ENCODE data around the gene KLF9.

KLF9 gene

GRCh38 chr9:70452365-70452764 lies 37.9 kb upstream of the KLF9 start:
- DNase-seq (ENCODE audit: low read depth), result no peak
- H3K4me3 ChIP-seq (ENCODE audit: low read depth, low read length), result no peak overlapping the region
- TF ChIP-seq POLR2A (IDR thresholded peaks at IDR 0.05; ENCODE audit: extremely low read depth, insufficient read length) (no peak), MAX (IDR thresholded peaks at IDR 0.05; ENCODE audit: low read depth, low read length) (no peak), MYC (IDR thresholded peaks at IDR 0.05; ENCODE audit: low read depth, low read length) (no peak), CTCF (IDR thresholded peaks at IDR 0.05; ENCODE audit: low read depth, low read length) (no peak)

- TF ChIP-seq CTCF (IDR thresholded peaks at IDR 0.05; ENCODE audit: low read depth, low read length) (no peak), MYC (IDR thresholded peaks at IDR 0.05; ENCODE audit: low read depth, low read length) (no peak), MAX (IDR thresholded peaks at IDR 0.05; ENCODE audit: low read depth, low read length) (no peak), POLR2A (IDR thresholded peaks at IDR 0.05; ENCODE audit: extremely low read depth, insufficient read length) (no peak)
- no peak overlapping the region for H3K4me3 ChIP-seq (ENCODE audit: low read depth, low read length)
- no peak for DNase-seq (ENCODE audit: low read depth)
These were observed 37.3 kb upstream of the KLF9 start for GRCh38 chr9:70451765-70452164.

DNA sequence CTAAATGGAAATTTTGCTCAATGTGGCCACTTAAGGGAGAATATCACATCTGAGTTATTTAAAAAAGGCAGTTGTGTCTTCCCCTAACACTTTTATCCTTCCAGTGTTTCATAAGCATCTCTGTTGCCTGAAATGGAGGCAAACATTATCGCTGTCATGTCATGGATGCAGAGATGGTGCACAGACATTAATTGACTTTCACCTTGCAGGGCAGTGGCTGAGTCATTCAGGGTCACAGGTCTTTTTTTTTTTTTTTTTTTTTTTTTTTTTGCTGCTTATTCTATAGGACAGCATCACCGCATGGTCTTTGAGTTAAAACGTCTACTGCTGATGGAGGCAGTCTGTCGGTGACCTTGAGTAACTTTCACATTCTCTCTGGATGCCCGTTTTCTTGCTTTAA lies 36.3 kb upstream of the KLF9 start:
- TF ChIP-seq MYC (IDR thresholded peaks at IDR 0.05; ENCODE audit: low read depth, low read length), result no peak
- no peak for TF ChIP-seq MAX (IDR thresholded peaks at IDR 0.05; ENCODE audit: low read depth, low read length)
- no peak for TF ChIP-seq CTCF (IDR thresholded peaks at IDR 0.05; ENCODE audit: low read depth, low read length)
- no peak for TF ChIP-seq POLR2A (IDR thresholded peaks at IDR 0.05; ENCODE audit: extremely low read depth, insufficient read length)
- H3K4me3 ChIP-seq (ENCODE audit: low read depth, low read length), result no peak overlapping the region
- no peak for DNase-seq (ENCODE audit: low read depth)

DNA sequence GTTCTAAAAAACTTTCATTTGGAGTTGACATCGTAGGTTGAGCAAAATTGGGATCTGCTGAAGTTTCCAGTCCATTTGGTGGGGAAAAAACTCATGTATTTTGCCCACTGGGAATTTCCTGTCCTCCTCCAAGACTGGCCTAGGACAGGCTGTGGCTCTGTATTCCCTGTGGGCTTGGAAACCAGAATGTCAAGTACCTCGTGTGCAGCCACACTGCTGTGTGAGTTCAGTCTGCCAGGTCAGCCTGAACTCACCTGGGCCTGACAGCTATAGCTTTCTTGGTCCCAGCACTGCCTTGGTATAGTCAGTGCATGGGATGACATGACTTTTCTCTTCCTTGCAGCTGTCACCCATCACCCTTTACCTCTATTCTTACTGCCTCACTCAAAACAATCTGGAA lies 35.0 kb upstream of the KLF9 start:
- no peak for DNase-seq (ENCODE audit: low read depth)
- H3K4me3 ChIP-seq (ENCODE audit: low read depth, low read length), result no peak overlapping the region
- TF ChIP-seq MAX (IDR thresholded peaks at IDR 0.05; ENCODE audit: low read depth, low read length), result no peak
- TF ChIP-seq POLR2A (IDR thresholded peaks at IDR 0.05; ENCODE audit: extremely low read depth, insufficient read length), result no peak
- TF ChIP-seq MYC (IDR thresholded peaks at IDR 0.05; ENCODE audit: low read depth, low read length), result no peak
- no peak for TF ChIP-seq CTCF (IDR thresholded peaks at IDR 0.05; ENCODE audit: low read depth, low read length)

- no peak for DNase-seq (ENCODE audit: low read depth)
- TF ChIP-seq MAX (IDR thresholded peaks at IDR 0.05; ENCODE audit: low read depth, low read length), result no peak
- TF ChIP-seq MYC (IDR thresholded peaks at IDR 0.05; ENCODE audit: low read depth, low read length), result no peak
- TF ChIP-seq POLR2A (IDR thresholded peaks at IDR 0.05; ENCODE audit: extremely low read depth, insufficient read length), result no peak
- TF ChIP-seq CTCF (IDR thresholded peaks at IDR 0.05; ENCODE audit: low read depth, low read length), result no peak
- no peak overlapping the region for H3K4me3 ChIP-seq (ENCODE audit: low read depth, low read length)
These were observed 34.5 kb upstream of the KLF9 start for GRCh38 chr9:70448919-70449318.

DNA sequence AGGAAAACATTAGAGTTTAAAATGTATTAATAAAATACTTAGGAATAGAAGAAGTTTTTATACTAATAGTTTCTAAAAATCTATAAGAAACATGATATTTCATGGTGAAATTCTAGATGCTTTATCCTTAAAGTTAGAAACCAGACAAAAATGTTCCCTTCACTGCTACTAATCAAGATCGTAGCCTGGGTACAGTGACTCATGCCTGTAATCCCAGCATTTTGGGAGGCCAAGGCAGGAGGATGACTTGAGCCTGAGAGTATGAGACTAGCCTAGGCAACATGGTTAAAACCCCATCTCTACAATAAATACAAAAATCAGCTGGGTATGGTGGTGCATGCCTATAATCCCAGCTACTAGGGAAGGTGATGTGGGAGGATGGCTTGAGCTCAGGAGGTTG lies 30.4 kb upstream of the KLF9 start:
- H3K4me3 ChIP-seq (ENCODE audit: low read depth, low read length), result no peak overlapping the region
- TF ChIP-seq CTCF (IDR thresholded peaks at IDR 0.05; ENCODE audit: low read depth, low read length), result no peak
- no peak for TF ChIP-seq MYC (IDR thresholded peaks at IDR 0.05; ENCODE audit: low read depth, low read length)
- no peak for TF ChIP-seq POLR2A (IDR thresholded peaks at IDR 0.05; ENCODE audit: extremely low read depth, insufficient read length)
- TF ChIP-seq MAX (IDR thresholded peaks at IDR 0.05; ENCODE audit: low read depth, low read length), result no peak
- no peak for DNase-seq (ENCODE audit: low read depth)
